HL-60 (cell line): ENCODE data around the gene FHIT.

Source experiments
- DNase-seq, 2 experiments: peaks; one replicate each; pipeline ENCODE4 v3.0.0-alpha.2; 2010 to 2020; ENCODE audit warnings: low read depth in 1 of 2, low spot score in 1 of 2
- H3K27ac ChIP-seq: fragments of 250-450 bp; sonication (Bioruptor Pico); replicated peaks from 2 replicates; pipeline ENCODE4 v1.5.1; 2020; ENCODE audit warnings: mild to moderate bottlenecking, moderate library complexity
- H3K27me3 ChIP-seq: fragments of 250-450 bp; sonication (Bioruptor Pico); 2 replicates; pipeline ENCODE4 v1.5.1; 2021; ENCODE audit warnings: mild to moderate bottlenecking, moderate library complexity; ENCODE audit not compliant: insufficient read depth, poor library complexity, severe bottlenecking
- H3K4me3 ChIP-seq: replicated peaks from 2 replicates; pipeline ENCODE4 v1.5.1; 2011; ENCODE audit warnings: mild to moderate bottlenecking, control low read depth, low read length; ENCODE audit not compliant: insufficient read depth
- CTCF ChIP-seq: IDR thresholded peaks from one replicate; pipeline ENCODE4 v1.5.1; 2011; ENCODE audit warnings: low read length, control low read depth, inconsistent platforms; ENCODE audit not compliant: insufficient read depth
- GABPA ChIP-seq: IDR thresholded peaks from 2 replicates; pipeline ENCODE4 v1.6.1; 2012; ENCODE audit warnings: low read depth
- POLR2AphosphoS5 ChIP-seq: IDR thresholded peaks from 2 replicates; pipeline ENCODE4 v1.6.1; 2012; ENCODE audit warnings: low read depth
- REST ChIP-seq: IDR thresholded peaks from 2 replicates; pipeline ENCODE4 v1.6.1; 2012; ENCODE audit warnings: low read depth; ENCODE audit not compliant: insufficient replicate concordance
- SPI1 ChIP-seq: IDR thresholded peaks from 2 replicates; pipeline ENCODE4 v1.6.1; 2012; ENCODE audit warnings: low read depth, mild to moderate bottlenecking, borderline replicate concordance
- long read RNA-seq: library from polyadenylated mRNA; unstranded; transcript quantifications from one replicate; pipeline ENCODE4 v2.0.0, GENCODE V29; 2020

Gene FHIT
- long read RNA-seq, partial matches to known transcripts = 3 of 9 reads
- long read RNA-seq, other reads (novel, unspliced or antisense) = 6 of 9 reads

- TF ChIP-seq REST = peak; percentile 42
- no peak; the same call in 1 of the 2 replicates for TF ChIP-seq GABPA
- TF ChIP-seq POLR2AphosphoS5 = peak; percentile 45
- peak; percentile 82 to 98 for DNase-seq
- Histone ChIP-seq H3K4me3 (peak within 1 kb of the TSS; percentile 75), H3K27ac (peak within 1 kb of the TSS; percentile 92), H3K27me3 (no peaks in the 10 kb centered on the region)
Observed at GRCh38 chr3:61251174-61251972, at the start of gene FHIT. TSS of gene FHIT (minus strand) at chr3:61251452.

GRCh38 chr3:61300786-61301185 is 49.5 kb upstream of the FHIT start:
- H3K27me3 ChIP-seq = no peaks in the 10 kb centered on the region
- TF ChIP-seq GABPA (no peak), CTCF (no peak), REST (no peak), SPI1 (no peak), POLR2AphosphoS5 (no peak)
- H3K27ac ChIP-seq = no peak overlapping the region
- no peak overlapping the region for H3K4me3 ChIP-seq
- no peak for DNase-seq

GRCh38 chr3:61300006-61300380 is 48.7 kb upstream of the FHIT start:
- no peak for DNase-seq
- Histone ChIP-seq H3K27ac (no peak overlapping the region), H3K27me3 (no peaks in the 10 kb centered on the region), H3K4me3 (no peak overlapping the region)
- no peak for TF ChIP-seq REST
- TF ChIP-seq CTCF = no peak
- TF ChIP-seq SPI1 = no peak
- TF ChIP-seq POLR2AphosphoS5 = no peak
- no peak for TF ChIP-seq GABPA
